ENCODE data around the gene LCAT. TPM values are rescaled to one million over a fixed set of nuclear protein-coding genes. Genes with fewer than 3 reads are reported as not detected.
A peak's percentile ranks its signal among the peaks of the same experiment; 100 is the strongest.

The LCAT gene
- total RNA-seq, 1 donor from 2014 or later = 17.0 TPM

- Mint-ChIP-seq H3K27me3 (ENCODE audit: unreplicated experiment) (peaks cover 31% of the 10 kb centered on the region), H3K9me3 (ENCODE audit: unreplicated experiment) (no peaks in the 10 kb centered on the region), H3K4me3 (ENCODE audit: unreplicated experiment) (no peak within 1 kb of the TSS), H3K36me3 (ENCODE audit: low read depth, unreplicated experiment) (peaks cover 2% of the 10 kb centered on the region), H3K4me1 (ENCODE audit: unreplicated experiment) (peaks cover 13% of the 10 kb centered on the region), H3K27ac (ENCODE audit: unreplicated experiment) (no peak within 1 kb of the TSS)
- DNase-seq (ENCODE audit: low spot score) = no peak
- peak; percentile 41 for TF ChIP-seq CTCF (IDR thresholded peaks at IDR 0.05; ENCODE audit: unreplicated experiment)
These were observed 12.0 kb downstream of the LCAT start, which contains the start of gene CTRL for GRCh38 chr16:67931712-67932461. CTRL (minus strand) TSS chr16:67931862; CDS start chr16:67931852, 10 bp downstream.

GRCh38 chr16:67930678-67931211, 13.2 kb downstream of the LCAT start:
- H3K4me1 Mint-ChIP-seq (ENCODE audit: unreplicated experiment) = peaks cover 19% of the 10 kb centered on the region
- no peaks in the 10 kb centered on the region for H3K9me3 Mint-ChIP-seq (ENCODE audit: unreplicated experiment)
- no peak for DNase-seq (ENCODE audit: low spot score)
- H3K27me3 Mint-ChIP-seq (ENCODE audit: unreplicated experiment) = peaks cover 22% of the 10 kb centered on the region
- H3K36me3 Mint-ChIP-seq (ENCODE audit: low read depth, unreplicated experiment) = no peaks in the 10 kb centered on the region
- H3K27ac Mint-ChIP-seq (ENCODE audit: unreplicated experiment) = no peak overlapping the region
- no peak for TF ChIP-seq CTCF (IDR thresholded peaks at IDR 0.05; ENCODE audit: unreplicated experiment)
- no peak overlapping the region for H3K4me3 Mint-ChIP-seq (ENCODE audit: unreplicated experiment)

- Mint-ChIP-seq H3K27me3 (ENCODE audit: unreplicated experiment) (peaks cover 19% of the 10 kb centered on the region), H3K4me1 (ENCODE audit: unreplicated experiment) (peaks cover 19% of the 10 kb centered on the region), H3K4me3 (ENCODE audit: unreplicated experiment) (no peak overlapping the region), H3K9me3 (ENCODE audit: unreplicated experiment) (no peaks in the 10 kb centered on the region), H3K27ac (ENCODE audit: unreplicated experiment) (no peak overlapping the region), H3K36me3 (ENCODE audit: low read depth, unreplicated experiment) (no peaks in the 10 kb centered on the region)
- DNase-seq (ENCODE audit: low spot score) = no peak
- TF ChIP-seq CTCF (IDR thresholded peaks at IDR 0.05; ENCODE audit: unreplicated experiment) = no peak
These were observed 13.7 kb downstream of the LCAT start for GRCh38 chr16:67930191-67930590.

GRCh38 chr16:67928561-67929364, 15.2 kb downstream of the LCAT start:
- peaks cover 10% of the 10 kb centered on the region for H3K27me3 Mint-ChIP-seq (ENCODE audit: unreplicated experiment)
- DNase-seq (ENCODE audit: low spot score) = peak; percentile 76
- H3K27ac Mint-ChIP-seq (ENCODE audit: unreplicated experiment) = no peak overlapping the region
- TF ChIP-seq CTCF (IDR thresholded peaks at IDR 0.05; ENCODE audit: unreplicated experiment) = peak; percentile 39
- H3K4me1 Mint-ChIP-seq (ENCODE audit: unreplicated experiment) = peaks cover 10% of the 10 kb centered on the region
- no peaks in the 10 kb centered on the region for H3K9me3 Mint-ChIP-seq (ENCODE audit: unreplicated experiment)
- H3K4me3 Mint-ChIP-seq (ENCODE audit: unreplicated experiment) = no peak overlapping the region
- no peaks in the 10 kb centered on the region for H3K36me3 Mint-ChIP-seq (ENCODE audit: low read depth, unreplicated experiment)

Data from endothelial cell (in vitro differentiated cells).